Measurements from ENCODE around the gene RAB40C.

- no peak for TF ChIP-seq CTCF (IDR thresholded peaks at IDR 0.05)
- no peak for TF ChIP-seq POLR2A (IDR thresholded peaks at IDR 0.05)
Measured at GRCh38 chr16:651844-652243, 62.0 kb downstream of the RAB40C start.

Measured in lower leg skin (tissue), 3 donors.